ENCODE data around the gene MBD5. TPM values are rescaled to one million over a fixed set of nuclear protein-coding genes. Genes with fewer than 3 reads are reported as not detected.

Gene MBD5
- total RNA-seq, 1 experiment from 2014 or later = 33.9 TPM

GRCh38 chr2:148461876-148462275, 441.0 kb downstream of the MBD5 start:
- Mint-ChIP-seq H3K4me3 (ENCODE audit: unreplicated experiment) (no peak overlapping the region), H3K27me3 (ENCODE audit: insufficient read depth, unreplicated experiment) (no peaks in the 10 kb centered on the region)
- intact Hi-C loops (cut with micrococcal nuclease) = no loop called here

GRCh38 chr2:148475626-148476025, 454.7 kb downstream of the MBD5 start:
- Mint-ChIP-seq H3K9me3 (ENCODE audit: unreplicated experiment) (no peaks in the 10 kb centered on the region), H3K27me3 (ENCODE audit: insufficient read depth, unreplicated experiment) (no peaks in the 10 kb centered on the region), H3K4me1 (ENCODE audit: insufficient read depth, unreplicated experiment) (no peaks in the 10 kb centered on the region), H3K36me3 (ENCODE audit: insufficient read depth, unreplicated experiment) (no peaks in the 10 kb centered on the region), H3K4me3 (ENCODE audit: unreplicated experiment) (no peak overlapping the region), H3K27ac (ENCODE audit: low read depth, unreplicated experiment) (no peak overlapping the region)
- BruUV-seq (replicated peaks) = no TSS peak
- ChIA-PET CTCF (interaction anchor here (0.9 to 1.3 kb wide), 2 partner anchors 33 to 515 kb away, joined by 3 to 4 read pairs; no protein-coding TSS in a partner anchor), POLR2A (no interaction called here)
- intact Hi-C loops (cut with micrococcal nuclease) = no loop called here
- DNase-seq (ENCODE audit: unreplicated experiment) = no peak
- no peak for TF ChIP-seq CTCF (IDR thresholded peaks at IDR 0.05; ENCODE audit: unreplicated experiment)

More at GRCh38 chr2:148461876-148462275, 441.0 kb downstream of the MBD5 start:
- ChIA-PET POLR2A (interaction anchor here (0.6 kb wide), 1 partner anchor 434 kb away, joined by 3 read pairs; no protein-coding TSS in a partner anchor), CTCF (no interaction called here)
- no peaks in the 10 kb centered on the region for H3K9me3 Mint-ChIP-seq (ENCODE audit: unreplicated experiment)
- no peak overlapping the region for H3K27ac Mint-ChIP-seq (ENCODE audit: low read depth, unreplicated experiment)
- DNase-seq (ENCODE audit: unreplicated experiment) = no peak
- H3K4me1 Mint-ChIP-seq (ENCODE audit: insufficient read depth, unreplicated experiment) = no peaks in the 10 kb centered on the region
- no peak for TF ChIP-seq CTCF (IDR thresholded peaks at IDR 0.05; ENCODE audit: unreplicated experiment)
- BruUV-seq (replicated peaks) = no TSS peak
- H3K36me3 Mint-ChIP-seq (ENCODE audit: insufficient read depth, unreplicated experiment) = no peaks in the 10 kb centered on the region

- H3K36me3 Mint-ChIP-seq (ENCODE audit: insufficient read depth, unreplicated experiment) = no peaks in the 10 kb centered on the region
- no peak for DNase-seq (ENCODE audit: unreplicated experiment)
- ChIA-PET CTCF (interaction anchor here (0.7 kb wide), 1 partner anchor 920 kb away, joined by 3 read pairs; no protein-coding TSS in a partner anchor), POLR2A (interaction anchor here (0.7 kb wide), 1 partner anchor 459 kb away, joined by 3 read pairs; the partner anchor contains the start of gene ORC4)
- H3K27me3 Mint-ChIP-seq (ENCODE audit: insufficient read depth, unreplicated experiment) = no peaks in the 10 kb centered on the region
- no peaks in the 10 kb centered on the region for H3K9me3 Mint-ChIP-seq (ENCODE audit: unreplicated experiment)
- no peak for TF ChIP-seq CTCF (IDR thresholded peaks at IDR 0.05; ENCODE audit: unreplicated experiment)
- H3K27ac Mint-ChIP-seq (ENCODE audit: low read depth, unreplicated experiment) = no peak overlapping the region
- BruUV-seq (replicated peaks) = no TSS peak
- intact Hi-C loops (cut with micrococcal nuclease) = no loop called here
- H3K4me1 Mint-ChIP-seq (ENCODE audit: insufficient read depth, unreplicated experiment) = no peaks in the 10 kb centered on the region
- H3K4me3 Mint-ChIP-seq (ENCODE audit: unreplicated experiment) = no peak overlapping the region
Observed at GRCh38 chr2:148479398-148479797, 458.5 kb downstream of the MBD5 start.

GRCh38 chr2:148483665-148484064, 462.8 kb downstream of the MBD5 start:
- H3K4me1 Mint-ChIP-seq (ENCODE audit: insufficient read depth, unreplicated experiment) = no peaks in the 10 kb centered on the region
- no TSS peak for BruUV-seq (replicated peaks)
- no peaks in the 10 kb centered on the region for H3K27me3 Mint-ChIP-seq (ENCODE audit: insufficient read depth, unreplicated experiment)
- ChIA-PET CTCF (interaction anchor here (0.6 to 0.9 kb wide), 4 partner anchors 26 to 1231 kb away, joined by 3 to 4 read pairs (median 3); no protein-coding TSS in a partner anchor), POLR2A (no interaction called here)
- H3K4me3 Mint-ChIP-seq (ENCODE audit: unreplicated experiment) = no peak overlapping the region
- H3K9me3 Mint-ChIP-seq (ENCODE audit: unreplicated experiment) = no peaks in the 10 kb centered on the region
- H3K36me3 Mint-ChIP-seq (ENCODE audit: insufficient read depth, unreplicated experiment) = no peaks in the 10 kb centered on the region
- TF ChIP-seq CTCF (IDR thresholded peaks at IDR 0.05; ENCODE audit: unreplicated experiment) = no peak
- H3K27ac Mint-ChIP-seq (ENCODE audit: low read depth, unreplicated experiment) = no peak overlapping the region
- intact Hi-C loops (cut with micrococcal nuclease) = no loop called here
- DNase-seq (ENCODE audit: unreplicated experiment) = no peak

All from MCF 10A (cell line).